UCSD-AML1 (cell line): ENCODE measurements around the gene PKD1L1.
"Not testable (repeated sequence)": the region's sequence is repeated elsewhere in the genome, so short reads cannot be mapped to it uniquely, and the experiment has no call there.

Experiments
- DNase-seq: peaks from one replicate; lab custom pipeline; 2025; ENCODE audit not compliant: unreplicated experiment; lab: John Stamatoyannopoulos, UW

Gene PKD1L1

GRCh38 chr7:47775238-47775637 is 173.0 kb downstream of the PKD1L1 start:
- no peak for DNase-seq

GRCh38 chr7:47772492-47772891 is 175.8 kb downstream of the PKD1L1 start:
- DNase-seq = no peak

- no peak for DNase-seq
These were observed 176.3 kb downstream of the PKD1L1 start for GRCh38 chr7:47771990-47772360.

GRCh38 chr7:47771336-47771989 is 176.8 kb downstream of the PKD1L1 start:
- DNase-seq = no peak

GRCh38 chr7:47766126-47766525 is 182.1 kb downstream of the PKD1L1 start:
- no peak for DNase-seq

GRCh38 chr7:47765373-47765979 is 182.8 kb downstream of the PKD1L1 start:
- no peak for DNase-seq

GRCh38 chr7:47764746-47765145 is 183.5 kb downstream of the PKD1L1 start:
- DNase-seq = no peak

GRCh38 chr7:47763063-47763974 is 184.9 kb downstream of the PKD1L1 start:
- no peak for DNase-seq

- no peak for DNase-seq
These were observed 185.6 kb downstream of the PKD1L1 start for GRCh38 chr7:47762746-47763062.

GRCh38 chr7:47762207-47762606 is 186.1 kb downstream of the PKD1L1 start:
- DNase-seq = no peak

GRCh38 chr7:47759056-47759706 is 189.1 kb downstream of the PKD1L1 start:
- no peak for DNase-seq

GRCh38 chr7:47758546-47758945 is 189.7 kb downstream of the PKD1L1 start:
- DNase-seq = no peak

GRCh38 chr7:47757921-47758411 is 190.3 kb downstream of the PKD1L1 start:
- DNase-seq = no peak

- no peak for DNase-seq
These were observed 191.6 kb downstream of the PKD1L1 start for GRCh38 chr7:47756636-47757035.

- DNase-seq = no peak
These were observed 193.0 kb downstream of the PKD1L1 start for GRCh38 chr7:47755248-47755647.

- not testable (repeated sequence) for DNase-seq
These were observed 196.5 kb downstream of the PKD1L1 start for GRCh38 chr7:47751724-47752123.

- no peak for DNase-seq
These were observed 197.2 kb downstream of the PKD1L1 start for GRCh38 chr7:47751043-47751442.

GRCh38 chr7:47748041-47748440 is 200.2 kb downstream of the PKD1L1 start:
- DNase-seq = no peak

GRCh38 chr7:47747160-47747559 is 201.1 kb downstream of the PKD1L1 start:
- no peak for DNase-seq

- DNase-seq = no peak
These were observed 201.8 kb downstream of the PKD1L1 start for GRCh38 chr7:47746468-47746867.

- DNase-seq = no peak
These were observed 203.4 kb downstream of the PKD1L1 start for GRCh38 chr7:47744883-47745282.
